GM12865 (cell line): ENCODE data around the gene TRRAP.

Experiments used
- DNase-seq: peaks from one replicate; pipeline ENCODE4 v3.0.0; 2010; ENCODE audit warnings: low read depth
- H3K4me3 ChIP-seq: 2 replicates; pipeline ENCODE4 v1.5.1; 2011; ENCODE audit warnings: mild to moderate bottlenecking, low read depth, low read length, control low read depth
- CTCF ChIP-seq: IDR thresholded peaks from 2 replicates; pipeline ENCODE4 v1.5.1; 2011; ENCODE audit warnings: low read length, control low read depth, low read depth, inconsistent platforms; ENCODE audit not compliant: insufficient read depth; ENCODE audit errors: missing control alignments

Gene TRRAP

DNA sequence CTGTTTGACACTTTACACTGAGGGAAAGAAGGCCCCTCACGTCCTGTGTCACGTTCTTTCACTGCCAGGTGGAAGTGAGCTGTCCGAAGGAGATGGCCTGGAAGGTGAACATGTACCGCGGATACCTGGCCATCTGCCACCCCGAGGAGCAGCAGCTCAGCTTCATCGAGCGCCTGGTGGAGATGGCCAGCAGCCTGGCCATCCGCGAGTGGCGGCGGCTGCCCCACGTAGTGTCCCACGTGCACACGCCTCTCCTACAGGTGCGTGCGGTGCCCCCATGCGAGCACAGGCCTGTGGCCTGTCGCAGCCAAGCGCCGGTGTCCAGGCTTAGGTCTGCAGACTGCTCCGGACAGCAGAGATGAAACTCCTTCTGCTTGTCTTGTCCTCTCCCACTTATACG lies 103.4 kb downstream of the TRRAP start:
- no peak overlapping the region for H3K4me3 ChIP-seq
- no peak for TF ChIP-seq CTCF
- no peak for DNase-seq

DNA sequence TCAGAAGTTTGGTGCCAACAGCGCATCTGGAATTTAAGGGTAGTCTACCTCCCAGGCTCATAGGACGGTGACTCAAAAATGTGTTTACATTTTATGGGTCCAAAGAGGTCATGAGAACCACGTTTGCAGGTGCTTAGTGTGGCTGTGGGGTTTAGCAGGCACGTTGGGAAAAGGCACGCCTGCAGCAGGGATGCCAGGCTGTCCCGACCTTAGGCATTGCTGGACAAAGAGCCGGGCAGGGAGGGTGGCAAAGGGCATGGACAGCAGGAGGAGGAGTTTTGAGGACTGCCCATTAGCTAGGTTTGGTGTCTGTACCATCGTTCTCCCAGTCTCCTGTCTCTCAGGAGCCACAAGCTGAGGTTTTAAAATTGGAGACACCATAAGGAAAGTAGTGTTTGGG lies 104.4 kb downstream of the TRRAP start:
- no peak overlapping the region for H3K4me3 ChIP-seq
- no peak for DNase-seq

GRCh38 chr7:98984126-98984525 lies 105.8 kb downstream of the TRRAP start:
- no peak for DNase-seq

More for the DNA sequence above, 104.4 kb downstream of the TRRAP start:
- no peak for TF ChIP-seq CTCF

DNA sequence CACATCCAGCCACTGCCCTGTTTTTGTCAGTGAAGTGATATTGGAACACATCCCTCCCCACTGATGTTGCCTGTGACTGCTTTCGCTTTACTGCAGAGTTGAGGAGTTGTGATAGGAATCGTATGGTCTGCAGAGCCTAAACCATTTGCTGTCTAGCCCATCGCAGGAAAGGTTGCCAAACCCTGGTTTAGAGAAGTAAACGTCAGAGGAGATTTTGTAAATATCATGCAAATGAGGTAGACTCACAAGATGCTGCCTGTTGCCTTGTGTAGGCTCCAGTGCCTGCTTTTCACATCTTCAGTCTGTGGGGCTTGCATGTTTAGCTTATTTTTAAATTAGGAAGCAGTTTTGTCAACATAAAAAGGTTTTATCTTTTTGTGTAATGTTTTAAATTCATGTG lies 107.1 kb downstream of the TRRAP start:
- no peak for DNase-seq
- TF ChIP-seq CTCF, result no peak

More at GRCh38 chr7:98984126-98984525, 105.8 kb downstream of the TRRAP start:
- no peak overlapping the region for H3K4me3 ChIP-seq
- no peak for TF ChIP-seq CTCF

DNA sequence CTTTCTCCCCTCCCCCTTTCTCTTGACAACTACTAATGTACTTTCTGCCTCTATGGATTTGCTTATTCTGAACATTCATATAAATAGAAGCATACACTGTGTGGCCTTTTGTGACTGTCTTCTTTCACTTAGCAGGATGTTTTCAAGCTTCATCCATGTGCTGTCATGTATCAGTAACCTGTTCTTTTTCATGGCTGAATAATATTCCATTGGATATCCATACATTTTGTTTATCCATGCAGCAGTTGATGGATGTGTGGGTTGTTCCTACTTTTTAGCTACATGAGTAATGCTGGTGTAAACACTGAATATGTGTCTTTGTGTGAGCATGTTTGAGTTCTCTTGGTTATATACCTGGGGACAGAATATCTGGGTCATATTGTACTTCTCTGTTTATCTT lies 107.6 kb downstream of the TRRAP start:
- TF ChIP-seq CTCF, result no peak
- H3K4me3 ChIP-seq, result no peak overlapping the region
- DNase-seq, result no peak

More for the DNA sequence above, 107.1 kb downstream of the TRRAP start:
- H3K4me3 ChIP-seq, result no peak overlapping the region

DNA sequence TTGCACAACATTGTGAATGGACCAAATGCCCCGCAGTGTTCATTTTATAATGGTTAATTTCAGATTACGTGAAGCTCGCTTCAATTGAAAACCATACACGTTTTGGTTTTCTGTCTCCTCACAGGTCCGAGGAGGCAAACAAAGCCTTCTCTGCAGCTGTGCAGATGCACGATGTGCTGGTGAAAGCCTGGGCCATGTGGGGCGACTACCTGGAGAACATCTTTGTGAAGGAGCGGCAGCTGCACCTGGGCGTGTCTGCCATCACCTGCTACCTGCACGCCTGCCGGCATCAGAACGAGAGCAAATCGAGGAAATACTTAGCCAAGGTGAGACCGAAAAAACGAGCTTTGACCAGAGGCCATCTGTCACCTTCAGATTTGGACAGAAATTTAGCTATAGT lies 110.3 kb downstream of the TRRAP start:
- TF ChIP-seq CTCF, result no peak
- DNase-seq, result no peak
- no peak overlapping the region for H3K4me3 ChIP-seq

DNA sequence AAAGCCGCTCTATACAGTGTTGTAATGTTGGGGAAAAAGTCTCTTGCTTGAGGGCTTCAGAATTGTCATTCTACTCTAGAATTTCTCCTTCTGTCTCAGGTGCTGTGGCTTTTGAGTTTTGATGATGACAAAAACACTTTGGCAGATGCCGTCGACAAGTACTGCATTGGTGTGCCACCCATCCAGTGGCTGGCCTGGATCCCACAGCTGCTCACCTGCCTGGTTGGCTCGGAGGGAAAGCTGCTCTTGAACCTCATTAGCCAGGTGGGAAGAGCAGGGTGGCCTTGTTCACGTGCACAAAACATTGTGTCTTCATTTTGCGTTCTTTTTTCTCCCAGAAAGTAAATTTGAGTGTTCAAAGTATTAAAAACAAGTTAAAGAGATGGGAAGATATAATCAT lies 112.0 kb downstream of the TRRAP start:
- DNase-seq, result no peak
- H3K4me3 ChIP-seq, result no peak overlapping the region
- TF ChIP-seq CTCF, result no peak
